ENCODE results near the gene TFDP1.

Gene TFDP1

GRCh38 chr13:113544896-113545295, 39.7 kb upstream of the TFDP1 start:
- Histone ChIP-seq H3K27me3 (ENCODE audit: control insufficient read depth, insufficient read depth, low read length) (no peaks in the 10 kb centered on the region), H3K4me3 (ENCODE audit: low read length) (no peak overlapping the region), H3K27ac (ENCODE audit: low read depth, low read length) (no peak overlapping the region), H3K36me3 (ENCODE audit: control insufficient read depth, insufficient read depth, low read length) (no peaks in the 10 kb centered on the region), H3K9ac (ENCODE audit: low read length) (no peak overlapping the region), H3K4me1 (ENCODE audit: control insufficient read depth, insufficient read depth, low read length) (peaks cover 4% of the 10 kb centered on the region)

DNA sequence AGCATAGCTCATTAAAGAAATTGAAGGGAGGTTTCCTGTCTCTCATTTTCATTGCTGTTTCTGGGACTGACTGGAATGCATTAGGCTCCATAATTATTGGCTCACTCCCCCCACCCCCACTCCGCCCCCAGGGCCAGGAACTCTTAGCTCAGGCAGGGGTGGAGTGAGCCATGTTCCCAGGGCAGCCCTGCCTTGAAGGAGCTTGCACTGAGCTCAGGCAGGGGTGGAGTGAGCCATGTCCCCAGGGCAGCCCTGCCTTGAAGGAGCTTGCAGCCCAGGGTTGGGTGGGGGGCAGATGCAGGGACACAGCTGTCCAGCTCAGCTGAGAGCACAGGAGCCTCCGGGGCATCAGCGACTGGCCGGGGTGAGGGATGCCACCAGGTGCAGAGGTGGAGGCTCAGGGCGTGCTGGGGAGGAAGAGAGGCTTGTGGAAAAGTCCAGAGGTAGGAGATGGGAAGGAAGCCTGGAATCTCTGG, 39.1 kb upstream of the TFDP1 start:
- H3K36me3 ChIP-seq (ENCODE audit: control insufficient read depth, insufficient read depth, low read length): no peaks in the 10 kb centered on the region
- no peaks in the 10 kb centered on the region for H3K27me3 ChIP-seq (ENCODE audit: control insufficient read depth, insufficient read depth, low read length)
- peaks cover 4% of the 10 kb centered on the region for H3K4me1 ChIP-seq (ENCODE audit: control insufficient read depth, insufficient read depth, low read length)
- no peak overlapping the region for H3K4me3 ChIP-seq (ENCODE audit: low read length)
- no peak overlapping the region for H3K27ac ChIP-seq (ENCODE audit: low read depth, low read length)
- no peak overlapping the region for H3K9ac ChIP-seq (ENCODE audit: low read length)

GRCh38 chr13:113545931-113546516, 38.5 kb upstream of the TFDP1 start:
- H3K4me3 ChIP-seq (ENCODE audit: low read length): no peak overlapping the region
- H3K36me3 ChIP-seq (ENCODE audit: control insufficient read depth, insufficient read depth, low read length): no peaks in the 10 kb centered on the region
- no peak overlapping the region for H3K9ac ChIP-seq (ENCODE audit: low read length)
- H3K27ac ChIP-seq (ENCODE audit: low read depth, low read length): no peak overlapping the region
- H3K27me3 ChIP-seq (ENCODE audit: control insufficient read depth, insufficient read depth, low read length): no peaks in the 10 kb centered on the region
- peaks cover 4% of the 10 kb centered on the region for H3K4me1 ChIP-seq (ENCODE audit: control insufficient read depth, insufficient read depth, low read length)

DNA sequence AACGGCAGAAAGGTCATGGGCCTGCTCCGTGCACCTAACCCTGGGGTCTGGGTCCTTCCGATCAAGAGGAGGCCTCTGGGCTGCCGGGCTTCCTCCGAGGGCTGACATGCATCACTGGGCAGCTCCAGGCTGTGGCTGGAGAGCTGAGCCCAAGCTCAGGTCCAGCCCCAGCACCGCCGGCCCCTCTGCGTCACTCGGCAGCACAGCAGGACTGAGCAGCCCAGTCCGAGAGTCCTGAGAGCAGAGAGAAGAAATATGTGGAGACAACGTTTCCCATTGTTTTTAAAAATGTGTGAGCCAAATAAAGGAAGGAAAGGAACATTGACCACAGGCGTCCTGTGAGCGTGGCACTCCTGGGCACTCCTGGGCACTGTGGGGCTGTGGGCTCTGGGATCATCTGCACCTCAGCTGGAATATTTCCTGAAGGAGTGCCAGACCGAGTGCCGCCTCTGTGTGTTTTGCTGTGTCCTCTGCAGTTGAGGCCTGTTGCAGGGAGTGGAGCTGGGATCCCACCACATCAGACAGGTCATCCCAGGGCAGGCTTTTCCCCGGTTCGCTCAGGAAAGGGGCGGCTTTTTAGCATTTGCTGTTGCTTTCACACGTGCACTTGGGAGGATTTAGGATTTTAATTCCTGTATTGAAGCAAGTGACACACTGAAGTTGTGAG, 37.8 kb upstream of the TFDP1 start:
- Histone ChIP-seq H3K27ac (ENCODE audit: low read depth, low read length) (no peak overlapping the region), H3K36me3 (ENCODE audit: control insufficient read depth, insufficient read depth, low read length) (no peaks in the 10 kb centered on the region), H3K9ac (ENCODE audit: low read length) (no peak overlapping the region), H3K4me1 (ENCODE audit: control insufficient read depth, insufficient read depth, low read length) (peaks cover 4% of the 10 kb centered on the region), H3K27me3 (ENCODE audit: control insufficient read depth, insufficient read depth, low read length) (no peaks in the 10 kb centered on the region), H3K4me3 (ENCODE audit: low read length) (no peak overlapping the region)

- Histone ChIP-seq H3K4me3 (ENCODE audit: low read length) (no peak overlapping the region), H3K27ac (ENCODE audit: low read depth, low read length) (no peak overlapping the region), H3K27me3 (ENCODE audit: control insufficient read depth, insufficient read depth, low read length) (no peaks in the 10 kb centered on the region), H3K36me3 (ENCODE audit: control insufficient read depth, insufficient read depth, low read length) (no peaks in the 10 kb centered on the region), H3K4me1 (ENCODE audit: control insufficient read depth, insufficient read depth, low read length) (peaks cover 4% of the 10 kb centered on the region), H3K9ac (ENCODE audit: low read length) (no peak overlapping the region)
Measured at GRCh38 chr13:113547238-113547971, 37.1 kb upstream of the TFDP1 start.

DNA sequence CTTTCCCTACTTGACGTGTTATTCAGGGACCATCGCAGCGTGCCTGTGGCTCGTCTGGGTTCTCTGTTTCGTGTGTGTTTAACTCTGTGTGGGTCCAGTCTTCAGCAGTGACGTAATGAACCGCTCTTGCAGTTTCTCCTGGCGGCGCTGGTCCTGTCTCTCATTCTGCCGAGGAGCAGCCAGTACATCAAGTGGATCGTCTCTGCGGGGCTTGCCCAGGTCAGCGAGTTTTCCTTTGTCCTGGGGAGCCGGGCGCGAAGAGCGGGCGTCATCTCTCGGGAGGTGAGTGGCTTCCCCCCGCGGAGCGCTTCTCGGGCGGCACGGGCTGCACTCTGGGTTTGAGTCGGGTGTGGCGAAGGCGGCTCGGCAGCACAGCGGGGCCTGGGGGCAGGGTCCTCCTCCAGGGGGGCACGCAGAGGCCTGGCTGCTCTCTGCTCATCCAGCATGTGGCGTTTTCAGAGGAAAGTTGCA, 36.3 kb upstream of the TFDP1 start:
- peak overlapping the region; percentile 30 for H3K27ac ChIP-seq (ENCODE audit: low read depth, low read length)
- no peak overlapping the region for H3K4me3 ChIP-seq (ENCODE audit: low read length)
- no peak overlapping the region for H3K9ac ChIP-seq (ENCODE audit: low read length)
- peaks cover 4% of the 10 kb centered on the region for H3K4me1 ChIP-seq (ENCODE audit: control insufficient read depth, insufficient read depth, low read length)
- peaks cover under 1% of the 10 kb centered on the region for H3K36me3 ChIP-seq (ENCODE audit: control insufficient read depth, insufficient read depth, low read length)
- no peaks in the 10 kb centered on the region for H3K27me3 ChIP-seq (ENCODE audit: control insufficient read depth, insufficient read depth, low read length)

- peaks cover 5% of the 10 kb centered on the region for H3K36me3 ChIP-seq (ENCODE audit: control insufficient read depth, insufficient read depth, low read length)
- peak overlapping the region; percentile 34 for H3K4me3 ChIP-seq (ENCODE audit: low read length)
- H3K27ac ChIP-seq (ENCODE audit: low read depth, low read length): peak overlapping the region; percentile 30
- H3K27me3 ChIP-seq (ENCODE audit: control insufficient read depth, insufficient read depth, low read length): no peaks in the 10 kb centered on the region
- no peak overlapping the region for H3K9ac ChIP-seq (ENCODE audit: low read length)
- H3K4me1 ChIP-seq (ENCODE audit: control insufficient read depth, insufficient read depth, low read length): peaks cover 4% of the 10 kb centered on the region
Measured at GRCh38 chr13:113548778-113549621, 35.6 kb upstream of the TFDP1 start.

DNA sequence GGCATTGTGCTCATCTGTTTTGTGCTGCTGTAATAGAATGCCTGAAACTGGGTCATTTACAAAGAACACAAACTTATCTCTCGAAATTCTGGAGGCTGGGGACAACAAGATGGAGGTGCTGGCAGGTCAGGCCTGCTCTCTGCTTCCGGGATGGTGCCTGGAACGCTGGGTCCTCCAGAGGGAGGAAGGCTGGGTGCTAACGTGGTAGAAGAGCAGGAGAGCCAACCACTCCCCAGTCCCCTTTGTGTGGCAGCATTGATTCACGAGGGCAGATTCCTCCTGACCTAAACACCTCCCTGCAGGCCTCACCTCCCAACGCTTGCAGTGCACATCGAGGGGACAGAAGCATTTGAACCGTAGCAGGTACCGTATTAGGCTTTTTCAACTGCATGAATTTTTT, 34.1 kb upstream of the TFDP1 start:
- peaks cover 5% of the 10 kb centered on the region for H3K36me3 ChIP-seq (ENCODE audit: control insufficient read depth, insufficient read depth, low read length)
- peaks cover 4% of the 10 kb centered on the region for H3K4me1 ChIP-seq (ENCODE audit: control insufficient read depth, insufficient read depth, low read length)
- no peak overlapping the region for H3K4me3 ChIP-seq (ENCODE audit: low read length)
- H3K9ac ChIP-seq (ENCODE audit: low read length): no peak overlapping the region
- no peak overlapping the region for H3K27ac ChIP-seq (ENCODE audit: low read depth, low read length)
- no peaks in the 10 kb centered on the region for H3K27me3 ChIP-seq (ENCODE audit: control insufficient read depth, insufficient read depth, low read length)

GRCh38 chr13:113551081-113552000, 33.2 kb upstream of the TFDP1 start:
- Histone ChIP-seq H3K27me3 (ENCODE audit: control insufficient read depth, insufficient read depth, low read length) (no peaks in the 10 kb centered on the region), H3K4me1 (ENCODE audit: control insufficient read depth, insufficient read depth, low read length) (peaks cover 4% of the 10 kb centered on the region), H3K36me3 (ENCODE audit: control insufficient read depth, insufficient read depth, low read length) (peaks cover 5% of the 10 kb centered on the region), H3K9ac (ENCODE audit: low read length) (no peak overlapping the region), H3K27ac (ENCODE audit: low read depth, low read length) (no peak overlapping the region), H3K4me3 (ENCODE audit: low read length) (no peak overlapping the region)

- peaks cover 4% of the 10 kb centered on the region for H3K4me1 ChIP-seq (ENCODE audit: control insufficient read depth, insufficient read depth, low read length)
- no peaks in the 10 kb centered on the region for H3K27me3 ChIP-seq (ENCODE audit: control insufficient read depth, insufficient read depth, low read length)
- H3K4me3 ChIP-seq (ENCODE audit: low read length): no peak overlapping the region
- H3K27ac ChIP-seq (ENCODE audit: low read depth, low read length): no peak overlapping the region
- no peak overlapping the region for H3K9ac ChIP-seq (ENCODE audit: low read length)
- peaks cover 5% of the 10 kb centered on the region for H3K36me3 ChIP-seq (ENCODE audit: control insufficient read depth, insufficient read depth, low read length)
Measured at GRCh38 chr13:113552079-113552478, 32.5 kb upstream of the TFDP1 start.

DNA sequence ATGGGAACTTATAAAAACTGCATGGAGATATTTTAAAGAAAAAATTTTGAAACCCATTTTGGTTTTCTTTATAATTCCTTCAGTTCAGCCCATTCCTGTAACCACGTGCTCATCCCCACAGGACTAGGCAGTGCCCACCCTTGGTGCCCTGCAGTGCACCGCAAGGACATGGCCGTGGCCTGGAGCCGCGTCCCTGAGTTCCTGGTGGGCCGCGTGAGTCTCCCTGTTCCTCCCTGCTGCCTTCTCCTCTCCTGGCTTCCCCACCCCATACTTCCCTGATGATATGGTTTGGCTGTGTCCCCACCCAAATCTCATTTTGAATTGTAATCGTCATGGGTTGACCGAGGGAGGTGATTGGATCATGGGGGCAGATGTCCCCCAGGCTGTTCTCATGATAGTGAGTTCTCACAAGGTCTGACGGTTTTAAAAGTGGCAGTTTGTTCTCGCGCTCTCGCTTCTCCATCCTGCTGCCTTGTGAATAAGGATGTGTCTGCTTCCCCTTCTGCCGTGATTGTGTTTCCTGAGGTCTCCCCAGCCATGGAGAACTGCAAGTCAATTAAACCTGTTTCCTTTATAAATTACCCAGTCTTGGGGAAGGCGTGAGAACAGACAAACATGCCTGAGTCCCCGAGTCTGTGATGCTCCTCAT, 31.6 kb upstream of the TFDP1 start:
- Histone ChIP-seq H3K4me1 (ENCODE audit: control insufficient read depth, insufficient read depth, low read length) (peaks cover 4% of the 10 kb centered on the region), H3K4me3 (ENCODE audit: low read length) (no peak overlapping the region), H3K36me3 (ENCODE audit: control insufficient read depth, insufficient read depth, low read length) (peaks cover 5% of the 10 kb centered on the region), H3K27ac (ENCODE audit: low read depth, low read length) (no peak overlapping the region), H3K9ac (ENCODE audit: low read length) (no peak overlapping the region), H3K27me3 (ENCODE audit: control insufficient read depth, insufficient read depth, low read length) (no peaks in the 10 kb centered on the region)
